Measurements from ENCODE around the gene RFX1.
"Not testable (repeated sequence)": the region's sequence is repeated elsewhere in the genome, so short reads cannot be mapped to it uniquely, and the experiment has no call there.

The RFX1 gene

GRCh38 chr19:13978351-13979243 lies 27.5 kb downstream of the RFX1 start:
- no peak for DNase-seq

- DNase-seq, result no peak
Observed at GRCh38 chr19:13977803-13978202, 28.3 kb downstream of the RFX1 start.

GRCh38 chr19:13976446-13976845 lies 29.7 kb downstream of the RFX1 start:
- no peak for DNase-seq

- no peak for DNase-seq
Observed at GRCh38 chr19:13975870-13976269, 30.2 kb downstream of the RFX1 start.

GRCh38 chr19:13974073-13974472 lies 32.0 kb downstream of the RFX1 start:
- no peak for DNase-seq

GRCh38 chr19:13973479-13973878 lies 32.6 kb downstream of the RFX1 start:
- not testable (repeated sequence) for DNase-seq

GRCh38 chr19:13972368-13973155 lies 33.6 kb downstream of the RFX1 start:
- DNase-seq, result no peak

- not testable (repeated sequence) for DNase-seq
Observed at GRCh38 chr19:13971868-13972267, 34.3 kb downstream of the RFX1 start.

- DNase-seq, result no peak
Observed at GRCh38 chr19:13969897-13970296, 36.2 kb downstream of the RFX1 start.

- no peak for DNase-seq
Observed at GRCh38 chr19:13968999-13969398, 37.1 kb downstream of the RFX1 start.

- no peak for DNase-seq
Observed at GRCh38 chr19:13968383-13968935, 37.7 kb downstream of the RFX1 start.

- DNase-seq, result not testable (repeated sequence)
Observed at GRCh38 chr19:13967206-13967605, 38.9 kb downstream of the RFX1 start.

- DNase-seq, result no peak
Observed at GRCh38 chr19:13966684-13967128, 39.4 kb downstream of the RFX1 start.

GRCh38 chr19:13965926-13966683 lies 40.0 kb downstream of the RFX1 start:
- no peak for DNase-seq

GRCh38 chr19:13965377-13965896 lies 40.7 kb downstream of the RFX1 start:
- DNase-seq, result no peak

GRCh38 chr19:13964776-13965175 lies 41.3 kb downstream of the RFX1 start:
- no peak for DNase-seq

- no peak for DNase-seq
Observed at GRCh38 chr19:13963603-13964105, 42.5 kb downstream of the RFX1 start.

- no peak for DNase-seq
Observed at GRCh38 chr19:13962699-13963602, 43.2 kb downstream of the RFX1 start.

GRCh38 chr19:13961826-13962698 lies 44.1 kb downstream of the RFX1 start:
- no peak for DNase-seq
